NT2/D1 (cell line): ENCODE data around the gene MED20.
"Not testable (repeated sequence)": the region's sequence is repeated elsewhere in the genome, so short reads cannot be mapped to it uniquely, and the experiment has no call there.

ENCODE experiments used
- DNase-seq: peaks from one replicate; pipeline ENCODE4 v3.0.0-alpha.2; 2011; ENCODE audit warnings: low read depth, low spot score
- H3K27me3 ChIP-seq: 2 replicates; pipeline ENCODE4 v1.6.0; 2011; ENCODE audit warnings: mild to moderate bottlenecking; ENCODE audit not compliant: insufficient read length, insufficient read depth
- H3K36me3 ChIP-seq: 2 replicates; pipeline ENCODE4 v1.6.1; 2011; ENCODE audit warnings: mild to moderate bottlenecking, low read length, mixed read lengths; ENCODE audit not compliant: insufficient read depth, insufficient read length
- H3K4me1 ChIP-seq: 2 replicates; pipeline ENCODE4 v1.5.1; 2011; ENCODE audit not compliant: insufficient read depth, insufficient read length
- H3K4me3 ChIP-seq: 2 replicates; pipeline ENCODE4 v1.5.1; 2011; ENCODE audit warnings: low read depth; ENCODE audit not compliant: insufficient read length
- H3K9ac ChIP-seq: 2 replicates; pipeline ENCODE4 v1.6.0; 2011; ENCODE audit warnings: low read depth; ENCODE audit not compliant: insufficient read length
- H3K9me3 ChIP-seq: 2 replicates; pipeline ENCODE4 v1.5.1; 2011; ENCODE audit warnings: mild to moderate bottlenecking, low read length; ENCODE audit not compliant: insufficient read depth
- SUZ12 ChIP-seq: IDR thresholded peaks from 2 replicates; pipeline ENCODE4 v1.6.1; 2011; ENCODE audit not compliant: insufficient read length, insufficient read depth; ENCODE audit errors: extremely low read depth
- YY1 ChIP-seq: IDR thresholded peaks from 2 replicates; pipeline ENCODE4 v1.6.1; 2011; ENCODE audit not compliant: insufficient read length, insufficient read depth
- ZNF274 ChIP-seq: IDR thresholded peaks from 2 replicates; pipeline ENCODE4 v1.6.1; 2011; ENCODE audit warnings: mild to moderate bottlenecking, low read depth, low read length

MED20 gene

DNA sequence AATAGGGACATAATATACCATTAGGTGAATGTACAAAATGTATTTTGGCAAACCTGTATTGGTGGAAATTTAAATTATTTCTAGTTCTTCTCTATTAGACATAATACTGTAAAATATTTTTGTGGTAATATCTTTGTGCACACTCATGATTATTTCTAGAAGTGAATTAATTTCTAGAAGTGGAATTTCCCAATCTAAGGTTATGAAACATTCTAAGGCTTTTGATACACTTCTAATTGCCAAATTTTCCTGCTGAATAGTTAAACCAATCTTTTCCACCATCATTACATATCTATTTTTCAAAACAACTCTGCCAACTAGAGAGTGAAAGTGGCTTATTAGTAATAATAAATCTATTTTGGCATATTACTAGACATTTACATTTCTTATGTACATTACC lies 22.5 kb upstream of the MED20 start:
- no peak overlapping the region for H3K9ac ChIP-seq
- peaks cover 11% of the 10 kb centered on the region for H3K4me1 ChIP-seq
- TF ChIP-seq ZNF274 (no peak), SUZ12 (no peak), YY1 (no peak)
- no peak for DNase-seq
- H3K27me3 ChIP-seq = peaks cover 5% of the 10 kb centered on the region
- H3K9me3 ChIP-seq = no peaks in the 10 kb centered on the region
- H3K4me3 ChIP-seq = no peak overlapping the region
- peaks cover 2% of the 10 kb centered on the region for H3K36me3 ChIP-seq

DNA sequence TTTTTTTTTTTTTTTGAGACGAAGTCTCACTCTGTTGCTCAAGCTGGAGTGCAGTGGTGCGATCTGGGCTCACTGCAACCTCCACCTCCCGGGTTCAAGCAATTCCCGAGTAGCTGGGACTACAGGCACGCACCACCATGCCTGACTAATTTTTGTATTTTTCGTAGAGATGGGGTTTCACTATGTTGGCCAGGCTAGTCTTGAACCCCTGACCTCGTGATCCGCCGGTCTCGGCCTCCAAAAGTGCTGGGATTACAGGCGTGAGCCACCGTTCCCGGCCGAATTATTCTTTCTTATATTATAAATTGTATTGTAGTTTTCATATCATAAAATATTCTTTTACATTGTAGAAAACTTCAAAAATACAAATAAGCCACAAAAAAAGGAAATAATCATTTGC lies 21.9 kb upstream of the MED20 start:
- not testable (repeated sequence) for H3K9me3 ChIP-seq, H3K4me3 ChIP-seq, H3K27me3 ChIP-seq, H3K9ac ChIP-seq, DNase-seq, H3K36me3 ChIP-seq
- peaks cover 13% of the 10 kb centered on the region for H3K4me1 ChIP-seq

DNA sequence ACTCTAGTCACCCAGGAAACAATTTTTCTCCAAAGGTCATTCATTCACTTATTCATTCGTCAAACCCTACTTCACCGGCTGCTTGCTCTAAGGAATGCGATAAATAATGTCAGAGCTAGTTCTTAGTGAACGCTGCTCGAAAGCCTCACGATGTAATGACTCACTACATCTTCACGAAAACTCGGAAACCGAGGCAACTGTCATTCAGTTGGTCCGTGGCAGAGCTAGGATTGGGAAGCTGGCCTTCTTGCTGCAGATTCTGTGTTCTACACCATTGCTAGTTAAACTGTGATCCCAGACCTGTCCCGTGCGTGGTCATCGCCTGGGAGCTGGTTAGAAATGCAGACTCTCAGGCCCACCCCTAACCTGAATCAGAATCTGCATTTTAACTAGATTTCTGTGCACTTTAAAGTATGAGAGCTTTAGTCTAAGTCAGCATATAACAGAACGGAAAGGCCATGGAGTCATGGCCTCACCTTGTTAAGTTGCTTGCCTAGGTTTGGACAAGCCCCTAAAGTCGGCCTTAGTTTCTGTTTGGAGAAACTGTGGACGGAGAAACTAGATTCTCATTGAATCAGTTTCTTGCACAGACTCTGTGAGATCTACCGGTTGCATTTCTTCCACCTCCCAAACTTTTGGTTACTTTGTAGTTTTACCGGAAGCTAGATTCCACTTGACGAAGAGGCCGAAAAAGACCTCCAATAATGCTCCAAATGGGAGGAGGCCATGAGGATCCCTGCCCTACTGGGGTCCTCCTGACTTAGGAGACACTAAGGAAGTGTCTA lies 21.3 kb upstream of the MED20 start:
- H3K36me3 ChIP-seq = peaks cover 14% of the 10 kb centered on the region
- peaks cover 13% of the 10 kb centered on the region for H3K4me1 ChIP-seq
- peak overlapping the region; percentile 35 for H3K4me3 ChIP-seq
- peaks cover 5% of the 10 kb centered on the region for H3K27me3 ChIP-seq
- no peaks in the 10 kb centered on the region for H3K9me3 ChIP-seq
- no peak for DNase-seq
- no peak for TF ChIP-seq SUZ12
- TF ChIP-seq ZNF274 = no peak
- TF ChIP-seq YY1 = no peak
- peak overlapping the region; percentile 54 for H3K9ac ChIP-seq

DNA sequence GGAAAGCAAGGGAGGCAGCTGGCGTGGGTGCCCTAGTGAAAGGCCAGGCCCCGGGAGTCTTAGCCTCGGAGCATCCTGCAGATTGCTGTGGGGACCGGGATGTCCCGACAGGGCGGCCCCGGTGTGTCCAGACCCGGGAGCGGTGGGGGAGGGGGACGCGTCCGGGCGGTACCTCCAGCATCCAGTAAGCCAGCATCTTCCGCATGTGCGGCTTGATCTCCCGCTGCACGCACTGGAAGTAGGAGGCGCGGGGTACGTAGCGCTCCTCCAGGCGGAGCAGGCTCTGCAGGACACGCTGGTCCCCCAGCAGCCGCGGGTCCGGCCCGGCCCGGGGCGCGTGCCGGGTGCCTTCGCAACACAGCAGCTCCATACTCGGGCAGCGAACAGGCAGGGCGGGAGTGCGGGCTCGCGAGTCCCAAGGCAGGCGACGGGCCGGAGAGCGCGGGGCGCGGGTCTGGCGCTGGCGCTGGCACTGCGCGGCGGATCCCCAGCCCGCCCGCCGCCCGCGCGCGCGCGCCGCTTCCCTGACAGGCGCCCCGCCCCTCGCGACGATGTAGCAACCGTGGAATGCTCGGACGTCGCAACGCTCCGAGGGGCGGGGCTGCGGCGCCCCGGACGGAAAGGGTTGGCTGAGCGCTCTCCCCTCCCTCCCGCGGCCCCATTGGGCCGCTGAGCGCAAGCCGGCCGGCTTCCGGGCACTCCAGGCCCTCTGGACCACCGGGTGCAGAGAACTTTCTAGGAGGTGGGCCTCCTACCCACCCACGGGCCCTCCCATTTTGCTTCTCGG lies 20.5 kb upstream of the MED20 start, which contains the start of gene CCND3:
CCND3 (minus strand) TSS at position 529 of the 787 bp plus-strand sequence; CDS start at position 370, 159 bp downstream.
- no peak for TF ChIP-seq SUZ12
- TF ChIP-seq YY1 = no peak
- TF ChIP-seq ZNF274 = no peak
- H3K9me3 ChIP-seq = no peaks in the 10 kb centered on the region
- peaks cover 5% of the 10 kb centered on the region for H3K27me3 ChIP-seq
- H3K9ac ChIP-seq = peak within 1 kb of the TSS; percentile 92
- H3K36me3 ChIP-seq = peaks cover 22% of the 10 kb centered on the region
- H3K4me1 ChIP-seq = peaks cover 15% of the 10 kb centered on the region
- H3K4me3 ChIP-seq = peak within 1 kb of the TSS; percentile 91
- no peak for DNase-seq

DNA sequence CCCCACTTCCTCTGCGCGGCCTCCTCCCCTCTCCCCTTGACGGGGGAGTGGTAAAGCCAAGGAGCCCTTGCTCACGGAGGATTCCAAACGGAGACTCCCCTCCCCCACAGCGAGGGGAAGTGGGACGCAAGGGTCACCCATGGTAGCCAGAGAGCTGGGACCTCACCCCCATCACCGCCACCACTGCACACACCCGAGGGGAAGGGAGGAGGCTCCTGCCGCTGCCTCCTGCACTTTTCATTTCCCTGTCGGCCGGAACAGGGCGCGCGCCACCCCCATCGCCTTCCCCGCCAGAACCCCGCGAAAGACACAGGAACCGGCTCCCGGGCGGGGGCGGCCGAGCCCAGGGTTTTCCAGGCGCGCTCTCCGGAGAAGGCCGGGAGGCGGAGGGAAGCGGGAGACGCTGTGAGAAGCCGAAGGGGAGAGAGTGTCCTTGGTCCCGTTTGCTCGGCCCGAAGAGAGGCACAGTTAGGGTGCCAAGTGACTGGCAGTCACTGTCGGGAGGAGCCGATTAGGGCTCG lies 19.9 kb upstream of the MED20 start:
- no peaks in the 10 kb centered on the region for H3K9me3 ChIP-seq

DNA sequence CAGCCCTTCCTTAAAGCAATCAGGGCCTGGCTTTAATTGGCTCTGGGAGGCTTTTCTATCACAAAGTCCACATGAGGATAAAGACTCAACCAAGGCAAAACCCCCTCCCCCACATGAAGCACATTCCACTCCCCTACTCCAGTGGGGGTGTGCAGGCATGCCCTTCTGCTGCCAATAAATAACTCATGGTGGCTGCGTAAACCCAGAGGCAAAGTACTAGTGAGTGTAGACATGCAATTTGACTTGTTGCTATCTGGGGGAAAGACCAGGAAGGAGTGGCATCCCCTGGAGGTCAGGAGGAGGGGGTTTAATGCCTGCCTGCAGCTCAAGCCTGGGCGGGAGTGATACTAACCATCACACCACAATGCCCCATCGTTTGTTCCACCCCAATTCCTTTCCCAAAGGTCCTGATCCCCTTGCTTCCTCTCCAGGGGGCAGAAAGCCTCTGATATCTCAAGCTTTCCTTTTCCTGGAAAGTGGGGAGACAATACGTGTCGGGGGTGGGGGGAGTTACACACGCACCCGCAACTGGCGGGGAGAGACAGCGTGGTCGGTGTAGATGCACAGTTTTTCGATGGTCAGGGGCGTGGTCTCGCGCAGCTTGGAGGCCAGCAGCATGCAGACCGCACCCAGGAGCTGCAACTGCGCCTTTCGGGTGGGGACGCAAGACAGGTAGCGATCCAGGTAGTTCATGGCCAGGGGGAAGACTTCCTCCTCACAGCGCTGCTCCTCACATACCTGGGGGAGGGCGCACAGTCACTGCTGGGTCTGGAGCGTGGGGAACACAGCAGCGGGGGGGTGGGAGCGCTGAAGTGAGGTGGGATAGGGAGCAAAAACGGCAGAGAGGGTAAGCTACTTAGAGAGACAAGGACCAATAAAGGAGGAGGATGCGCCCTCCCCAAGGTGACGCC lies 19.2 kb upstream of the MED20 start:
- H3K9me3 ChIP-seq = no peaks in the 10 kb centered on the region
- H3K4me3 ChIP-seq = peak overlapping the region; percentile 91
- H3K9ac ChIP-seq = peak overlapping the region; percentile 92
- peaks cover 34% of the 10 kb centered on the region for H3K36me3 ChIP-seq
- H3K4me1 ChIP-seq = peaks cover 22% of the 10 kb centered on the region
- peaks cover 5% of the 10 kb centered on the region for H3K27me3 ChIP-seq
- no peak for TF ChIP-seq SUZ12
- TF ChIP-seq YY1 = no peak
- no peak for TF ChIP-seq ZNF274
- no peak for DNase-seq

More for the DNA sequence above, 19.9 kb upstream of the MED20 start:
- no peak for TF ChIP-seq SUZ12
- Histone ChIP-seq H3K4me1 (peaks cover 19% of the 10 kb centered on the region), H3K9ac (peak overlapping the region; percentile 92), H3K4me3 (peak overlapping the region; percentile 91), H3K27me3 (peaks cover 5% of the 10 kb centered on the region), H3K36me3 (peaks cover 29% of the 10 kb centered on the region)
- DNase-seq = no peak
